Body of pancreas (tissue), 4 donors: ENCODE measurements around the gene ADAMTS5. TPM values are rescaled to one million over a fixed set of nuclear protein-coding genes. Genes with fewer than 3 reads are reported as not detected.
A peak's percentile ranks its signal among the peaks of the same experiment; 100 is the strongest.

Experiments used
- ATAC-seq: fragments of 150-250 bp; one replicate; pipeline ENCODE4 v1.9.1; 2016
- DNase-seq, 4 donors: peaks; one replicate each; pipeline ENCODE4 v3.0.0-alpha.2; 2019
- H3K27ac ChIP-seq, 4 donors: fragments of 200-600 bp; sonication (generic); 1 replicate in 3 of 4; 2 replicates in 1 of 4; pipeline versions ENCODE4 v1.5.1 to v1.6.1; 2016 to 2019; ENCODE audit warnings: mild to moderate bottlenecking in 1 of 4, mixed read lengths in 1 of 4, moderate library complexity in 1 of 4
- H3K27me3 ChIP-seq, 2 donors: fragments of 200-600 bp; sonication (generic); one replicate each; pipeline ENCODE4 v1.6.0; 2016; ENCODE audit warnings: mild to moderate bottlenecking in 1 of 2
- H3K36me3 ChIP-seq, 2 donors: fragments of 200-600 bp; sonication (generic); replicated peaks in 1 of 2; 2 replicates each; pipeline ENCODE4 v1.5.1; 2016; ENCODE audit warnings: low read depth in 2 of 2; ENCODE audit not compliant: insufficient read depth in 1 of 2
- H3K4me1 ChIP-seq: fragments of 200-600 bp; sonication (generic); one replicate; pipeline ENCODE4 v1.6.0; 2016
- H3K4me3 ChIP-seq, 2 donors: fragments of 200-600 bp; sonication (generic); 1 replicate in 1 of 2; 2 replicates in 1 of 2; pipeline ENCODE4 v1.5.1; 2016 to 2019
- H3K9me3 ChIP-seq, 3 donors: fragments of 200-600 bp; sonication (generic); 1 replicate in 2 of 3; 2 replicates in 1 of 3; pipeline ENCODE4 v1.5.1; 2016
- CTCF ChIP-seq, 7 experiments: fragments of 450-650 bp in 4 of 7; fragments of 200-600 bp in 3 of 7; sonication (generic) in 3 of 7; IDR thresholded peaks; one replicate each; pipeline ENCODE4 v1.5.1; 2016 to 2019; ENCODE audit warnings: antibody characterized with exemption in 7 of 7
- POLR2A ChIP-seq, 3 donors: fragments of 450-650 bp; IDR thresholded peaks; one replicate each; pipeline ENCODE4 v1.6.1; 2016; ENCODE audit warnings: antibody characterized with exemption in 3 of 3, mild to moderate bottlenecking in 2 of 3
- WGBS, 2 donors: methylation state at CpG; one replicate each; pipeline ENCODE4 v1.1.5; 2017; 5-methylcytosine and 5-hydroxymethylcytosine counted together
- intact Hi-C: fragments of 100-400 bp; cut with DNase I; formaldehyde crosslinking; loops from one replicate; pipeline ENCODE4 v1.15.1; 2023
- total RNA-seq, 2 donors: library from RNA; depleted of rRNA; stranded (reverse); fragments of >200 nt; gene quantifications; one replicate each; pipeline ENCODE4 v1.1.0, GENCODE V29; 2016

ADAMTS5 gene
- total RNA-seq, 2 donors from 2014 or later, result 3.4 to 3.6 TPM

GRCh38 chr21:26925122-26925521 lies 41.8 kb downstream of the ADAMTS5 start:
- ATAC-seq (no peak), DNase-seq (no peak)
- TF ChIP-seq CTCF (IDR thresholded peaks at IDR 0.05) (no peak), POLR2A (IDR thresholded peaks at IDR 0.05) (no peak)
- WGBS, 2 donors, result 88% methylated on average over 2 of the region's 2 CpGs
- intact Hi-C loops, result no loop called here
- Histone ChIP-seq H3K27ac (no peak overlapping the region), H3K27me3 (no peaks in the 10 kb centered on the region), H3K9me3 (no peaks in the 10 kb centered on the region), H3K4me3 (no peak overlapping the region), H3K4me1 (no peaks in the 10 kb centered on the region), H3K36me3 (no peaks in the 10 kb centered on the region)

GRCh38 chr21:26923986-26924385 lies 42.9 kb downstream of the ADAMTS5 start:
- H3K27ac ChIP-seq, result no peak overlapping the region
- H3K27me3 ChIP-seq, result no peaks in the 10 kb centered on the region
- no peak for TF ChIP-seq CTCF (IDR thresholded peaks at IDR 0.05)
- no peak for TF ChIP-seq POLR2A (IDR thresholded peaks at IDR 0.05)
- DNase-seq, result no peak
- H3K4me1 ChIP-seq, result peaks cover 5% of the 10 kb centered on the region
- H3K9me3 ChIP-seq, result no peaks in the 10 kb centered on the region
- 87 to 88% methylated on average over 10 of the region's 10 CpGs for whole genome bisulfite sequencing, 2 donors
- intact Hi-C loops, result no loop called here
- no peak overlapping the region for H3K4me3 ChIP-seq
- no peak for ATAC-seq
- no peaks in the 10 kb centered on the region for H3K36me3 ChIP-seq

GRCh38 chr21:26920055-26920454 lies 46.8 kb downstream of the ADAMTS5 start:
- ATAC-seq (peak; percentile 90), DNase-seq (peak in 3 of 4 donors; percentile 37 to 48 (median 40))
- Histone ChIP-seq H3K4me1 (peaks cover 5% of the 10 kb centered on the region), H3K27ac (no peak overlapping the region), H3K9me3 (no peaks in the 10 kb centered on the region), H3K36me3 (no peaks in the 10 kb centered on the region), H3K4me3 (no peak overlapping the region), H3K27me3 (no peaks in the 10 kb centered on the region)
- intact Hi-C loops, result no loop called here
- TF ChIP-seq CTCF (IDR thresholded peaks at IDR 0.05) (no peak), POLR2A (IDR thresholded peaks at IDR 0.05) (no peak)

- Histone ChIP-seq H3K9me3 (peaks cover 0 to 5% (median 0%) of the 10 kb centered on the region in 3 donors), H3K4me1 (peaks cover 5% of the 10 kb centered on the region), H3K27ac (no peak overlapping the region), H3K4me3 (no peak overlapping the region), H3K36me3 (no peaks in the 10 kb centered on the region), H3K27me3 (no peaks in the 10 kb centered on the region)
- DNase-seq (no peak), ATAC-seq (no peak)
- TF ChIP-seq POLR2A (IDR thresholded peaks at IDR 0.05), result no peak
- no peak for TF ChIP-seq CTCF (IDR thresholded peaks at IDR 0.05)
- WGBS, 2 donors, result 77 to 87% methylated on average over 8 of the region's 8 CpGs
- intact Hi-C loops, result no loop called here
These were observed 48.4 kb downstream of the ADAMTS5 start for GRCh38 chr21:26918323-26919079.

GRCh38 chr21:26916799-26917198 lies 50.1 kb downstream of the ADAMTS5 start:
- Histone ChIP-seq H3K36me3 (no peaks in the 10 kb centered on the region), H3K27me3 (no peaks in the 10 kb centered on the region), H3K4me1 (peaks cover 5% of the 10 kb centered on the region), H3K27ac (no peak overlapping the region), H3K9me3 (peaks cover 0 to 5% (median 0%) of the 10 kb centered on the region in 3 donors), H3K4me3 (no peak overlapping the region)
- TF ChIP-seq CTCF (IDR thresholded peaks at IDR 0.05) (no peak), POLR2A (IDR thresholded peaks at IDR 0.05) (no peak)
- WGBS, 2 donors, result 86 to 96% methylated on average over 2 of the region's 2 CpGs
- DNase-seq, result no peak
- intact Hi-C loops, result no loop called here
- ATAC-seq, result no peak
